Left lung (tissue), 10 donors: ENCODE measurements around the gene LRRTM3. TPM values are rescaled to one million over a fixed set of nuclear protein-coding genes. Genes with fewer than 3 reads are reported as not detected.
A peak's percentile ranks its signal among the peaks of the same experiment; 100 is the strongest.

ENCODE experiments used
- ATAC-seq: fragments of 200-7000 bp; cut with Tn5 transposase; one replicate; pipeline ENCODE4 v1.9.1; 2020; ENCODE audit warnings: moderate library complexity
- DNase-seq, 4 donors: peaks; one replicate each; pipeline ENCODE4 v3.0.0-alpha.2; 2013 to 2020
- H3K27ac ChIP-seq, 2 donors: fragments of 200-600 bp; sonication (generic) in 1 of 2; one replicate each; pipeline versions ENCODE4 v1.5.0 to v1.8.0; 2020 to 2021
- H3K27me3 ChIP-seq, 2 donors: fragments of 200-600 bp; sonication (generic) in 1 of 2; one replicate each; pipeline versions ENCODE4 v1.5.0 to v1.8.0; 2020 to 2021
- H3K36me3 ChIP-seq, 2 donors: fragments of 200-600 bp; sonication (generic) in 1 of 2; one replicate each; pipeline versions ENCODE4 v1.5.0 to v1.8.0; 2020 to 2021
- H3K4me1 ChIP-seq, 2 donors: fragments of 200-600 bp; one replicate each; pipeline ENCODE4 v1.8.0; 2021
- H3K4me3 ChIP-seq, 2 donors: fragments of 200-600 bp; sonication (generic) in 1 of 2; one replicate each; pipeline versions ENCODE4 v1.5.0 to v1.8.0; 2020 to 2021; ENCODE audit warnings: mild to moderate bottlenecking in 1 of 2
- H3K9me3 ChIP-seq, 2 donors: fragments of 200-600 bp; sonication (generic) in 1 of 2; one replicate each; pipeline versions ENCODE4 v1.5.0 to v1.8.0; 2020 to 2021
- CTCF ChIP-seq, 2 donors: fragments of 200-600 bp; sonication (generic) in 1 of 2; IDR thresholded peaks; one replicate each; pipeline versions ENCODE4 v1.5.0 to v1.8.0; 2021; ENCODE audit warnings: antibody characterized with exemption in 2 of 2
- intact Hi-C, 2 donors: fragments of 100-400 bp; cut with DNase I; formaldehyde crosslinking; loops; one replicate each; pipeline versions ENCODE4 v1.11.2 to v1.14.2; 2022
- polyA plus RNA-seq, 6 donors: library from polyadenylated mRNA; unstranded; fragments of 120-200 nt; gene quantifications; one replicate each; pipeline ENCODE4 v1.2.1, GENCODE V29; 2013; ENCODE audit not compliant: insufficient read length in 6 of 6
- total RNA-seq, 2 donors: library from RNA; stranded (reverse); fragmentation: NEBNext Ultra II Directional; extraction: Animal tissue kit (Norgen Biotek cat#: 25700); gene quantifications; one replicate each; pipeline ENCODE4 v1.2.1, GENCODE V29; 2021
- donor health status: DM: no; HTN: yes; CAD: no.
- donor health status: DM: no; HTN: no; CAD: no.

LRRTM3 gene
- total and polyA plus RNA-seq, 8 donors = 1.7 to 5.1 (median 3.8) TPM; not detected in 2

- no peaks in the 10 kb centered on the region for H3K9me3 ChIP-seq
- intact Hi-C loops = no loop called here
- no peaks in the 10 kb centered on the region for H3K36me3 ChIP-seq
- peak in 1 of 4 donors; percentile 13 for DNase-seq
- no peak for ATAC-seq
- no peak overlapping the region for H3K4me3 ChIP-seq
- no peak overlapping the region for H3K27ac ChIP-seq
- TF ChIP-seq CTCF (IDR thresholded peaks at IDR 0.05) = no peak
- no peaks in the 10 kb centered on the region for H3K27me3 ChIP-seq
- H3K4me1 ChIP-seq = no peaks in the 10 kb centered on the region
These were observed 39.1 kb downstream of the LRRTM3 start for GRCh38 chr10:66964946-66965345.

- DNase-seq = no peak
- no peak for ATAC-seq
- no peak overlapping the region for H3K27ac ChIP-seq
- H3K9me3 ChIP-seq = no peaks in the 10 kb centered on the region
- intact Hi-C loops = no loop called here
- H3K4me3 ChIP-seq = no peak overlapping the region
- no peaks in the 10 kb centered on the region for H3K27me3 ChIP-seq
- no peaks in the 10 kb centered on the region for H3K36me3 ChIP-seq
- no peak for TF ChIP-seq CTCF (IDR thresholded peaks at IDR 0.05)
- H3K4me1 ChIP-seq = no peaks in the 10 kb centered on the region
These were observed 54.5 kb downstream of the LRRTM3 start for GRCh38 chr10:66980246-66980815.

GRCh38 chr10:66981361-66982052, 55.7 kb downstream of the LRRTM3 start:
- H3K27ac ChIP-seq = no peak overlapping the region
- ATAC-seq = no peak
- no peaks in the 10 kb centered on the region for H3K4me1 ChIP-seq
- H3K27me3 ChIP-seq = no peaks in the 10 kb centered on the region
- no peaks in the 10 kb centered on the region for H3K9me3 ChIP-seq
- intact Hi-C loops = no loop called here
- DNase-seq = no peak
- no peaks in the 10 kb centered on the region for H3K36me3 ChIP-seq
- TF ChIP-seq CTCF (IDR thresholded peaks at IDR 0.05) = no peak
- H3K4me3 ChIP-seq = no peak overlapping the region

- Histone ChIP-seq H3K4me3 (no peak overlapping the region), H3K9me3 (no peaks in the 10 kb centered on the region), H3K27ac (no peak overlapping the region), H3K4me1 (no peaks in the 10 kb centered on the region), H3K27me3 (no peaks in the 10 kb centered on the region), H3K36me3 (no peaks in the 10 kb centered on the region)
- DNase-seq (no peak), ATAC-seq (no peak)
- intact Hi-C loops = no loop called here
- no peak for TF ChIP-seq CTCF (IDR thresholded peaks at IDR 0.05)
These were observed 56.2 kb downstream of the LRRTM3 start for GRCh38 chr10:66982053-66982420.

GRCh38 chr10:66982792-66983474, 57.1 kb downstream of the LRRTM3 start:
- intact Hi-C loops = no loop called here
- no peaks in the 10 kb centered on the region for H3K27me3 ChIP-seq
- no peaks in the 10 kb centered on the region for H3K36me3 ChIP-seq
- ATAC-seq (no peak), DNase-seq (no peak)
- no peaks in the 10 kb centered on the region for H3K4me1 ChIP-seq
- no peaks in the 10 kb centered on the region for H3K9me3 ChIP-seq
- no peak overlapping the region for H3K4me3 ChIP-seq
- H3K27ac ChIP-seq = no peak overlapping the region
- TF ChIP-seq CTCF (IDR thresholded peaks at IDR 0.05) = no peak
